Stomach (tissue), 9 donors: ENCODE measurements around the gene DHRS7B. TPM values are rescaled to one million over a fixed set of nuclear protein-coding genes. Genes with fewer than 3 reads are reported as not detected.

Source experiments
- DNase-seq, 2 donors: peaks; one replicate each; pipeline versions ENCODE4 v3.0.0 to v3.0.0-alpha.2; 2013 to 2019
- H3K27ac ChIP-seq, 5 donors: fragments of 200-600 bp in 4 of 5; sonication (generic) in 4 of 5; one replicate each; pipeline ENCODE4 v1.5.1; 2013 to 2019; ENCODE audit warnings: mild to moderate bottlenecking in 1 of 5, moderate library complexity in 1 of 5
- H3K27me3 ChIP-seq, 3 donors: fragments of 200-600 bp; sonication (generic); one replicate each; pipeline ENCODE4 v1.5.1; 2017 to 2019; ENCODE audit warnings: mixed run types in 1 of 3
- H3K36me3 ChIP-seq, 4 donors: fragments of 200-600 bp; sonication (generic); 1 replicate in 3 of 4; 2 replicates in 1 of 4; pipeline ENCODE4 v1.5.1; 2016 to 2019
- H3K4me1 ChIP-seq, 4 donors: fragments of 200-600 bp; sonication (generic); one replicate each; pipeline ENCODE4 v1.5.1; 2016 to 2019
- H3K4me3 ChIP-seq, 4 donors: fragments of 200-600 bp; sonication (generic) in 3 of 4; one replicate each; pipeline ENCODE4 v1.5.1; 2016 to 2019; ENCODE audit warnings: mild to moderate bottlenecking in 1 of 4
- H3K9me3 ChIP-seq, 4 donors: fragments of 200-600 bp; sonication (generic); one replicate each; pipeline ENCODE4 v1.5.1; 2016 to 2019
- CTCF ChIP-seq, 7 experiments: fragments of 450-650 bp in 4 of 7; fragments of 200-600 bp in 3 of 7; sonication (generic) in 3 of 7; IDR thresholded peaks; one replicate each; pipeline ENCODE4 v1.5.1; 2016 to 2019; ENCODE audit warnings: antibody characterized with exemption in 7 of 7, control low read depth in 2 of 7, mild to moderate bottlenecking in 1 of 7
- EP300 ChIP-seq: sonication (generic); formaldehyde crosslinking; IDR thresholded peaks from one replicate; pipeline ENCODE4 v1.6.1; 2017; ENCODE audit warnings: antibody characterized with exemption
- POLR2A ChIP-seq, 4 donors: fragments of 450-650 bp; IDR thresholded peaks; one replicate each; pipeline ENCODE4 v1.6.1; 2016; ENCODE audit warnings: antibody characterized with exemption in 4 of 4, control low read depth in 2 of 4, mild to moderate bottlenecking in 1 of 4, moderate library complexity in 1 of 4
- POLR2AphosphoS5 ChIP-seq, 3 donors: sonication (generic); formaldehyde crosslinking; IDR thresholded peaks; one replicate each; pipeline ENCODE4 v1.6.1; 2016; ENCODE audit warnings: antibody characterized with exemption in 3 of 3
- WGBS, 5 donors: extraction: QIAGEN DNeasy Blood & Tissue Kit in 3 of 5; methylation state at CpG; one replicate each; pipeline versions ENCODE4 v1.1.5 to v1.1.7; 2013 to 2018; 5-methylcytosine and 5-hydroxymethylcytosine counted together
- intact Hi-C: fragments of 100-400 bp; cut with DNase I; formaldehyde crosslinking; loops from one replicate; pipeline ENCODE4 v1.15.1; 2023; ENCODE audit warnings: low total_unique reads
- polyA plus RNA-seq, 3 donors: library from polyadenylated mRNA; stranded (reverse); fragments of 200-250 nt; gene quantifications; one replicate each; pipeline ENCODE4 v1.2.3, GENCODE V29; 2013
- total RNA-seq, 5 donors: library from RNA; depleted of rRNA; stranded (reverse); fragments of >200 nt; gene quantifications; one replicate each; pipeline versions ENCODE4 v1.1.0 to v1.2.3, GENCODE V29; 2014 to 2016
- donor health status: healthy with polysubstance abuse.
- donor health status: Bipolar disorder and iron deficiency.
- donor health status: healthy.

DHRS7B gene
- total and polyA plus RNA-seq, 8 donors: 5.8 to 32.9 (median 20.3) TPM; not detected in 1

GRCh38 chr17:21089933-21090901 lies 36.5 kb upstream of the DHRS7B start:
- intact Hi-C loops: no loop called here
- 79 to 86% (median 83%) methylated on average over 7 of the region's 7 CpGs for WGBS, 5 donors
- no peak for TF ChIP-seq EP300
- TF ChIP-seq POLR2AphosphoS5 (IDR thresholded peaks at IDR 0.05): no peak
- no peak for TF ChIP-seq CTCF (IDR thresholded peaks at IDR 0.05)
- TF ChIP-seq POLR2A (IDR thresholded peaks at IDR 0.05): no peak
- no peaks in the 10 kb centered on the region for H3K27me3 ChIP-seq
- H3K27ac ChIP-seq: no peak overlapping the region
- DNase-seq: no peak
- no peak overlapping the region for H3K4me3 ChIP-seq
- peaks cover 0 to under 1% (median 0%) of the 10 kb centered on the region in 4 donors for H3K9me3 ChIP-seq
- no peaks in the 10 kb centered on the region for H3K36me3 ChIP-seq
- no peaks in the 10 kb centered on the region for H3K4me1 ChIP-seq

GRCh38 chr17:21090902-21091618 lies 35.7 kb upstream of the DHRS7B start:
- Histone ChIP-seq H3K4me3 (no peak overlapping the region), H3K27me3 (no peaks in the 10 kb centered on the region), H3K36me3 (no peaks in the 10 kb centered on the region), H3K4me1 (no peaks in the 10 kb centered on the region), H3K9me3 (no peaks in the 10 kb centered on the region), H3K27ac (no peak overlapping the region)
- 47 to 52% (median 49%) methylated on average over 4 of the region's 4 CpGs for WGBS, 5 donors
- TF ChIP-seq POLR2AphosphoS5 (IDR thresholded peaks at IDR 0.05): no peak
- no peak for TF ChIP-seq EP300
- no peak for TF ChIP-seq POLR2A (IDR thresholded peaks at IDR 0.05)
- TF ChIP-seq CTCF (IDR thresholded peaks at IDR 0.05): no peak
- intact Hi-C loops: no loop called here
- DNase-seq: no peak

GRCh38 chr17:21094298-21094704 lies 32.5 kb upstream of the DHRS7B start:
- intact Hi-C loops: no loop called here
- Histone ChIP-seq H3K27ac (no peak overlapping the region), H3K36me3 (no peaks in the 10 kb centered on the region), H3K27me3 (no peaks in the 10 kb centered on the region), H3K9me3 (no peaks in the 10 kb centered on the region), H3K4me3 (no peak overlapping the region), H3K4me1 (peaks cover 4 to 10% (median 8%) of the 10 kb centered on the region in 4 donors)
- 75 to 79% (median 75%) methylated on average over 5 of the region's 5 CpGs for WGBS, 5 donors
- TF ChIP-seq POLR2A (IDR thresholded peaks at IDR 0.05) (no peak), EP300 (no peak), CTCF (IDR thresholded peaks at IDR 0.05) (no peak)
- DNase-seq: no peak

GRCh38 chr17:21095735-21096134 lies 31.0 kb upstream of the DHRS7B start:
- TF ChIP-seq POLR2A (IDR thresholded peaks at IDR 0.05) (no peak), CTCF (IDR thresholded peaks at IDR 0.05) (no peak), EP300 (no peak), POLR2AphosphoS5 (IDR thresholded peaks at IDR 0.05) (no peak)
- no peaks in the 10 kb centered on the region for H3K9me3 ChIP-seq
- DNase-seq: no peak
- H3K27ac ChIP-seq: no peak overlapping the region
- WGBS, 5 donors: 77 to 90% (median 86%) methylated on average over 3 of the region's 3 CpGs
- H3K36me3 ChIP-seq: no peaks in the 10 kb centered on the region
- H3K4me1 ChIP-seq: peaks cover 4 to 19% (median 13%) of the 10 kb centered on the region in 4 donors
- H3K27me3 ChIP-seq: no peaks in the 10 kb centered on the region
- H3K4me3 ChIP-seq: no peak overlapping the region
- intact Hi-C loops: no loop called here
